ENCODE measurements around the gene ERGIC2.

DNA sequence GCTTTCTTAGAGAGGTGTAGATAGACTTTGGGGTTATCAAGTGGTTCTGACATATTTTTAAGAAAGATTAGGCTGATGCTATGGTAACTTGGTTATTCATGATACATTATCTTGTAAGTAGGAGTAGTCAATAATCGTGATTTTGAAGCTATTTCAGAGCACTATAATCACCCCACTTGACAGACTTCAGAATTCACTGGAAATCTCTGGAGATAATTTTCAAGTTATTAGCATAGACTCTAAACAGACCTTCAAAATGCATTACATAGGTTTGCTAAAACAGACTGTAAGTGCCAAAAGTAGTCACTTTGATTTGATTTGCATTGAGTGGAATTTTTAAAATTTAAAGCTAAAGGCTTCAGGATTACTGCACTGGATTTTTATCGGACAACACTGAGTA, 74.3 kb downstream of the ERGIC2 start:
- TF ChIP-seq POLR2A (IDR thresholded peaks at IDR 0.05), result no peak
- TF ChIP-seq, protein P1, sequence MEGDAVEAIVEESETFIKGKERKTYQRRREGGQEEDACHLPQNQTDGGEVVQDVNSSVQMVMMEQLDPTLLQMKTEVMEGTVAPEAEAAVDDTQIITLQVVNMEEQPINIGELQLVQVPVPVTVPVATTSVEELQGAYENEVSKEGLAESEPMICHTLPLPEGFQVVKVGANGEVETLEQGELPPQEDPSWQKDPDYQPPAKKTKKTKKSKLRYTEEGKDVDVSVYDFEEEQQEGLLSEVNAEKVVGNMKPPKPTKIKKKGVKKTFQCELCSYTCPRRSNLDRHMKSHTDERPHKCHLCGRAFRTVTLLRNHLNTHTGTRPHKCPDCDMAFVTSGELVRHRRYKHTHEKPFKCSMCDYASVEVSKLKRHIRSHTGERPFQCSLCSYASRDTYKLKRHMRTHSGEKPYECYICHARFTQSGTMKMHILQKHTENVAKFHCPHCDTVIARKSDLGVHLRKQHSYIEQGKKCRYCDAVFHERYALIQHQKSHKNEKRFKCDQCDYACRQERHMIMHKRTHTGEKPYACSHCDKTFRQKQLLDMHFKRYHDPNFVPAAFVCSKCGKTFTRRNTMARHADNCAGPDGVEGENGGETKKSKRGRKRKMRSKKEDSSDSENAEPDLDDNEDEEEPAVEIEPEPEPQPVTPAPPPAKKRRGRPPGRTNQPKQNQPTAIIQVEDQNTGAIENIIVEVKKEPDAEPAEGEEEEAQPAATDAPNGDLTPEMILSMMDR (IDR thresholded peaks at IDR 0.05), result no peak
